AG04449 (cell line): ENCODE measurements around the gene TRIM37.

ENCODE experiments used
- CTCF ChIA-PET: fragments of 350-600 bp; formaldehyde crosslinking; extraction: SDS; loops from one replicate; lab custom pipeline; 2021; ENCODE audit warnings: antibody characterized with exemption; lab: Yijun Ruan, JAX
- POLR2A ChIA-PET: fragments of 400-600, 350-600 bp; formaldehyde crosslinking; extraction: SDS; loops from one replicate; lab custom pipeline; 2020; ENCODE audit warnings: antibody characterized with exemption, inconsistent platforms; lab: Yijun Ruan, JAX
- DNase-seq: peaks from one replicate; pipeline ENCODE4 v3.0.0-alpha.2; 2010; ENCODE audit warnings: low read depth, low spot score
- H3K4me3 ChIP-seq: 2 replicates; pipeline ENCODE4 v1.5.1; 2011; ENCODE audit warnings: low read depth, mild to moderate bottlenecking, control low read depth, low read length
- CTCF ChIP-seq: IDR thresholded peaks from one replicate; pipeline ENCODE4 v1.5.1; 2011; ENCODE audit warnings: mild to moderate bottlenecking, moderate library complexity, low read length, control low read depth, inconsistent platforms; ENCODE audit not compliant: insufficient read depth; ENCODE audit errors: missing control alignments

Gene TRIM37

DNA sequence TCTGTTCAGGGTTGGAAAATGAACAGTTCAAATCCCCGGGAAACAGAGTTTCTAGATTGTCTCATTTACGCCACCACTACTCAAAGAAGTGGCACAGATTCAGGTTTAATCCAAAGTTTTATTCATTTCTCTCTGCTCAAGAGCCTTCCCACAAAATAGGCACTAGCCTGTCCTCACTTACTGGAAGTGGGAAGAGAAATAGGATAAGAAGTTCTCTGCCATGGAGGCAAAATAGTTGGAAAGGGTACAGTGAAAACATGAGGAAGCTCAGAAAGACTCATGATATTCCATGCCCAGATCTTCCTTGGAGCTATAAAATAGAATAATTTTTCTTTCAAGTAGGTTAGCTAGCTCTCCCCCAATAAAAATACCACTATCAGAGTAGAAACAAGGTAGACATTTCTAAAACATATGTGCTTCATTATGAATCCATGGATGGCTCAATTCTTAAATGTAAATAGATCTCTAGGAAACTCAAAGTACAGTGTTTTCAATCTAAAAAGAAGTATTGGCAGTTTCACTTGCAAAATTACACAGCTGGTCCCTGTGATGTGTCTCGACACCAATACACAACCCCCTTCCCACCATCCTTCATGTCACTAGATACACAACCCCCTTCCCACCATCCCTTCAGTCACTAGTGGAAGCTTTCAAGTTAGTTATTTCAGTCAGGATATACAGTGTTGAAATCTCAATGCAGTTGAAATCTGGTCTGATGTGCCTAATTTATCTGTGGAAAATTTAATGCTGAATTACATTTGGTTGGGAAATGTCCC lies 125.8 kb downstream of the TRIM37 start:
- CTCF ChIA-PET, result interaction anchor here (0.8 to 1.3 kb wide), 3 partner anchors 10 to 270 kb away, joined by 3 read pairs; no protein-coding TSS in a partner anchor
- TF ChIP-seq CTCF, result no peak
- DNase-seq, result no peak
- POLR2A ChIA-PET, result no interaction called here
- H3K4me3 ChIP-seq, result no peak overlapping the region

GRCh38 chr17:58976541-58976940 lies 130.1 kb downstream of the TRIM37 start:
- CTCF ChIA-PET, result no interaction called here
- H3K4me3 ChIP-seq, result no peak overlapping the region
- POLR2A ChIA-PET, result no interaction called here
- DNase-seq, result no peak
- TF ChIP-seq CTCF, result no peak

DNA sequence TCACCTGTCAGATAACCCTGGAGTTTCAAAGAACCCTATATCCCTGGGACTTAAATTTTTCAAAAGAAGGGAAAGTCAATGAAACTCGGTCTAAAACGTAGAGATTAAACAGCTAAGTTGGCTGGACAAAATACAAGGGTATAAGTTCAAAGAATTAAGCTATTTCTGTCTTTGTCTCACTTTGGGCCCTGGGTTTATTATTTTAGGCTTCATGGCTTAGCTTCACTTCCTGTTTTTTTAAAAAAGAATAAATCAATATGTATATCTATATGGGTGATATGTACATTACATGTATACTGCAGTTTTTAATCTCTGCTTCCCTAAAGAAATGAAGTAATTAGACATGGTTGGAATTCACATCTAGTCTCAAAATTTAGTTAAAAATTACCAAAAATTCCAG lies 132.3 kb downstream of the TRIM37 start:
- no peak for DNase-seq

GRCh38 chr17:58970609-58971450 lies 135.8 kb downstream of the TRIM37 start:
- no peak for TF ChIP-seq CTCF
- ChIA-PET CTCF (interaction anchor here (0.6 to 1.3 kb wide), 4 partner anchors 9 to 260 kb away, joined by 3 read pairs; no protein-coding TSS in a partner anchor), POLR2A (no interaction called here)
- H3K4me3 ChIP-seq, result no peak overlapping the region
- DNase-seq, result no peak

More for the DNA sequence above, 132.3 kb downstream of the TRIM37 start:
- no peak for TF ChIP-seq CTCF
- CTCF ChIA-PET, result interaction anchor here (0.6 kb wide), 1 partner anchor 63 kb away, joined by 3 read pairs; no protein-coding TSS in a partner anchor
- POLR2A ChIA-PET, result no interaction called here
- H3K4me3 ChIP-seq, result no peak overlapping the region

GRCh38 chr17:58969612-58970011 lies 137.1 kb downstream of the TRIM37 start:
- ChIA-PET POLR2A (no interaction called here), CTCF (no interaction called here)
- no peak for TF ChIP-seq CTCF
- no peak for DNase-seq
- no peak overlapping the region for H3K4me3 ChIP-seq

DNA sequence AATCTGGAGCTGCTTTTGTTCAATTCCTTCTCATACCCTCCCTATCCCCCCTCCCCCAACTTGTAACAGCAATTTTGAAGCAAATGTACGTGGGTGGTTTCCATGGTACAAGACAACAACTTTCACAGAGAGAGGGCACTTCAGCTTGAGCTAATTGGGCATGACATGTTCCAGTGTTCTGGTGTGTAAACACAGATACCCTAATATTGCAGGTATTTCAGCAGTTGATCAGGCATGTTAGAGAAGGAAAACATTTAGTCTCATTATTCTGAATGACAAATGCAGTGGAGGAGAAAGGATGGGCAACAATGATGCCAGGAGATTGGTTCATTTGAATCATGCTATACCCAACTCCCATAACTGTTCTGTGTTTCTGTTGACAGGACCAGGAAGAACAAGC lies 137.5 kb downstream of the TRIM37 start:
- CTCF ChIA-PET, result no interaction called here
- DNase-seq, result no peak
- POLR2A ChIA-PET, result no interaction called here
- no peak for TF ChIP-seq CTCF
- no peak overlapping the region for H3K4me3 ChIP-seq
